ENCODE data around the gene PLOD2. TPM values are rescaled to one million over a fixed set of nuclear protein-coding genes. Genes with fewer than 3 reads are reported as not detected.

The PLOD2 gene
- total RNA-seq, 1 donor from 2014 or later, result 28.0 TPM

DNA sequence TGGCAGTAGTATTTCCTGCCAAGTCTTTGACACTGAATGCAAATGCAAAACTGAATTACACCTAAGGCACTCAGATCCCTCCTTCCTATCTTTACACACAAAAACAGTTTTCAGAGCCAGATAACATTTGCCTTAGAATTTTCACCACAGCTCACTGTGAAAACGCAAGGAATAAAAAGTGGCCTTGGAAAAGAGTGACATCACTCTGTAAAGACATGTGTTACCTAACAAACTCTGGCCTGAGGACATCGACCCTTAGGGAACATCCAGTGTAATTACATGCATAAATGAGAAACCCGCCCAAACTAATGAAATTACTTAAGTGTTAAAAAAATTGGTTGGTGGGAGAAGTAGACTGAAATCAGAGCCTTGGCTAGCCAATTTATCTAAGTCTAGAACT, 88.9 kb downstream of the PLOD2 start:
- H3K4me3 Mint-ChIP-seq (ENCODE audit: unreplicated experiment), result no peak overlapping the region
- no peak overlapping the region for H3K27ac Mint-ChIP-seq (ENCODE audit: unreplicated experiment)
- H3K27me3 Mint-ChIP-seq (ENCODE audit: unreplicated experiment), result no peaks in the 10 kb centered on the region
- DNase-seq (ENCODE audit: low spot score), result no peak
- no peaks in the 10 kb centered on the region for H3K9me3 Mint-ChIP-seq (ENCODE audit: unreplicated experiment)
- no peaks in the 10 kb centered on the region for H3K36me3 Mint-ChIP-seq (ENCODE audit: low read depth, unreplicated experiment)
- TF ChIP-seq, protein P1, sequence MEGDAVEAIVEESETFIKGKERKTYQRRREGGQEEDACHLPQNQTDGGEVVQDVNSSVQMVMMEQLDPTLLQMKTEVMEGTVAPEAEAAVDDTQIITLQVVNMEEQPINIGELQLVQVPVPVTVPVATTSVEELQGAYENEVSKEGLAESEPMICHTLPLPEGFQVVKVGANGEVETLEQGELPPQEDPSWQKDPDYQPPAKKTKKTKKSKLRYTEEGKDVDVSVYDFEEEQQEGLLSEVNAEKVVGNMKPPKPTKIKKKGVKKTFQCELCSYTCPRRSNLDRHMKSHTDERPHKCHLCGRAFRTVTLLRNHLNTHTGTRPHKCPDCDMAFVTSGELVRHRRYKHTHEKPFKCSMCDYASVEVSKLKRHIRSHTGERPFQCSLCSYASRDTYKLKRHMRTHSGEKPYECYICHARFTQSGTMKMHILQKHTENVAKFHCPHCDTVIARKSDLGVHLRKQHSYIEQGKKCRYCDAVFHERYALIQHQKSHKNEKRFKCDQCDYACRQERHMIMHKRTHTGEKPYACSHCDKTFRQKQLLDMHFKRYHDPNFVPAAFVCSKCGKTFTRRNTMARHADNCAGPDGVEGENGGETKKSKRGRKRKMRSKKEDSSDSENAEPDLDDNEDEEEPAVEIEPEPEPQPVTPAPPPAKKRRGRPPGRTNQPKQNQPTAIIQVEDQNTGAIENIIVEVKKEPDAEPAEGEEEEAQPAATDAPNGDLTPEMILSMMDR (IDR thresholded peaks at IDR 0.05; ENCODE audit: unreplicated experiment), result no peak
- H3K4me1 Mint-ChIP-seq (ENCODE audit: unreplicated experiment), result peaks cover 10% of the 10 kb centered on the region

- Mint-ChIP-seq H3K9me3 (ENCODE audit: unreplicated experiment) (no peaks in the 10 kb centered on the region), H3K4me1 (ENCODE audit: unreplicated experiment) (peaks cover 10% of the 10 kb centered on the region), H3K4me3 (ENCODE audit: unreplicated experiment) (no peak overlapping the region), H3K36me3 (ENCODE audit: low read depth, unreplicated experiment) (no peaks in the 10 kb centered on the region), H3K27ac (ENCODE audit: unreplicated experiment) (no peak overlapping the region), H3K27me3 (ENCODE audit: unreplicated experiment) (no peaks in the 10 kb centered on the region)
- no peak for DNase-seq (ENCODE audit: low spot score)
- TF ChIP-seq, protein P1 (IDR thresholded peaks at IDR 0.05; ENCODE audit: unreplicated experiment), result no peak
Measured at GRCh38 chr3:146071632-146072031, 89.4 kb downstream of the PLOD2 start.

DNA sequence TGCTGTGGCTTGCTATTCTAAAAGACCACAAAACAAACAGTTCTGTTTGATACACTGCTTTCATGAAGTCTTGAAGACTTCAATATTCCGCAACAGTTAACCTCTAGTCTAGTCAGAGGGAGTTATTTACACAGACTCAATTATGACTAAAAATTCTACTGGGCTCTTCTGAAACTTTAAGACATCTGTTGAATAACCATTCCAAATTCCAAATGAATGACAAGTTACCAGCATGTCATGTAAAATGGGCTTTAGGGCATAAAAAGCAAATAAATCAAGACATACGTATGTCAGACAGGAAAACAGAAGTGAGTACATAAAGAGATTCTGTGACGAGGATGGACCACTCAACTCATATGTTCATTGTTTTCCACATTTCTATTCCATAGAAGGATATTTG, 93.9 kb downstream of the PLOD2 start:
- Mint-ChIP-seq H3K4me1 (ENCODE audit: unreplicated experiment) (peaks cover 6% of the 10 kb centered on the region), H3K9me3 (ENCODE audit: unreplicated experiment) (no peaks in the 10 kb centered on the region), H3K27me3 (ENCODE audit: unreplicated experiment) (no peaks in the 10 kb centered on the region), H3K4me3 (ENCODE audit: unreplicated experiment) (no peak overlapping the region), H3K36me3 (ENCODE audit: low read depth, unreplicated experiment) (no peaks in the 10 kb centered on the region), H3K27ac (ENCODE audit: unreplicated experiment) (no peak overlapping the region)
- no peak for DNase-seq (ENCODE audit: low spot score)
- TF ChIP-seq, protein P1 (IDR thresholded peaks at IDR 0.05; ENCODE audit: unreplicated experiment), result no peak

DNA sequence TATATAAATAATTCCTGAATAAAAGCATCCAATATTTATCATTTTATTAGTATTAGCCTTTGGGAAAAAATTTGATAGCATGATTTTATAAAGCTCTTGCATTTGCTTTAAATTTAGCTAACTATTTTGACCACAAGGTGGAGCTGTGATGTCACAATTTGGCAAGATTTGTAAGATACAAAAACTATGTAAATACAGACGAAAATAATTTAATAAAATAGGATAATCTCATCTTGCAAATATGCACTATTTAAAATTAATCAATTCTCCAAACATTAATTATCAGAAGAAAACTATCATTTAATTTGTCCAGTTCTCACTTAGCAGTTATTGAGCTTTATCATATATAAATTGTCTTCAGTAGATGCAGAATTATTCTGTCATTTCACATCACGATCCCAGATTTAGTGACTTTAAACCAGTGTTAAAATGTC, 95.4 kb downstream of the PLOD2 start:
- Mint-ChIP-seq H3K27ac (ENCODE audit: unreplicated experiment) (no peak overlapping the region), H3K27me3 (ENCODE audit: unreplicated experiment) (no peaks in the 10 kb centered on the region), H3K9me3 (ENCODE audit: unreplicated experiment) (no peaks in the 10 kb centered on the region), H3K4me3 (ENCODE audit: unreplicated experiment) (no peak overlapping the region), H3K36me3 (ENCODE audit: low read depth, unreplicated experiment) (no peaks in the 10 kb centered on the region), H3K4me1 (ENCODE audit: unreplicated experiment) (no peaks in the 10 kb centered on the region)
- DNase-seq (ENCODE audit: low spot score), result peak; percentile 22
- TF ChIP-seq, protein P1 (IDR thresholded peaks at IDR 0.05; ENCODE audit: unreplicated experiment), result peak; percentile 94

DNA sequence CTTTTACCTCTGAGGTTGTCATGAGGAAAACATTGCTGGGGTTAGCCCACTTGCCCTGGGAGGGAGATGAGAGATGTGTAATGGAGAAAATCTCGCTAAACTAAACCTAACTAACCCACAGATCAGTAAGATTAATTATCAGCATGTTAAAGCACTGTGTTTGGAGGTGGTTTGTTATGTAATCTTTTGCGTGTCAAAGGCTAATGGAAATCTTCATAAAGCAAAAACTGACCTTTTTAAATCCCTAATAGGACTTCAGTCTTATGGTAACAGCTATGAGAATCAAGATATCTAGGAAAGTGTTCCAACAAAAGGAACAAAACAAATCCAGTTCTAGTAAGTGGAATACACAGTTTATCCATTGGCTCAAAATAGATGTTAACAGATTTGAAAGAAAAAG, 102.7 kb downstream of the PLOD2 start:
- Mint-ChIP-seq H3K27ac (ENCODE audit: unreplicated experiment) (no peak overlapping the region), H3K4me3 (ENCODE audit: unreplicated experiment) (no peak overlapping the region), H3K9me3 (ENCODE audit: unreplicated experiment) (no peaks in the 10 kb centered on the region), H3K27me3 (ENCODE audit: unreplicated experiment) (no peaks in the 10 kb centered on the region), H3K36me3 (ENCODE audit: low read depth, unreplicated experiment) (no peaks in the 10 kb centered on the region), H3K4me1 (ENCODE audit: unreplicated experiment) (no peaks in the 10 kb centered on the region)
- TF ChIP-seq, protein P1 (IDR thresholded peaks at IDR 0.05; ENCODE audit: unreplicated experiment), result no peak
- DNase-seq (ENCODE audit: low spot score), result no peak
